Stimulated activated CD8-positive, alpha-beta memory T cell treated with anti-CD3 and anti-CD28 coated beads, Interleukin-12 subunit alpha, Interleukin-12 subunit beta, amount 100 ng/mL, for 1 hour (primary cell): ENCODE measurements around the gene XXYLT1.

ENCODE experiments used
- DNase-seq: peaks from one replicate; pipeline ENCODE4 v3.0.0-alpha.2; 2020; ENCODE audit warnings: low read depth

Gene XXYLT1

GRCh38 chr3:195129644-195130492 lies 141.1 kb downstream of the XXYLT1 start:
- DNase-seq, result no peak

DNA sequence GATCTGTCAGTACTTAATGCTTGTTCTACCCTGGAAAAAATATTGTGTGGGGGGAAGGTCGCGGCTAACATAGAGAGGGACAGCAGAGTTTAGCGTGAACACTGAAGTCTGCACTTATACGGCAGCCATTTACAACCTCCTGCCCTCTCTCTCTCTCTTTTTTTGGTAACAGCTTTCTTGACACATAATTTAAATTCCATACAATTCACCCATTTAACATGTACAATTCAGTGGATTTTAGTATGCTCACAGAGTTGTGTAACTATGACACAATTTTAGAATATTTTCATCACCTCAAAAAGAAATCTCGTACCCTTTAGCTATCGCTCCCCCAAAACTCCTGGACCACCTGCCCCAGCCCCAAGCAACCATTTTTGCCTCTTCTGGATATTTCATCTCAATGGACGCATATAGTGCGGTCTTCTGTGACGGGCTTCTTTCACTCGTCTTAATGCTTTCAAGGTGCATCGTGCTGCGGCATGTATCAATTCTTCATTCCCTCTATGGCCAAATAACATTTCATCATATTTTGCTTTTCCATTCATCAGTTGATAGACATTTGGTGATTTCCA lies 141.8 kb downstream of the XXYLT1 start:
- DNase-seq, result no peak

- DNase-seq, result no peak
Observed at GRCh38 chr3:195128255-195129071, 142.5 kb downstream of the XXYLT1 start.

DNA sequence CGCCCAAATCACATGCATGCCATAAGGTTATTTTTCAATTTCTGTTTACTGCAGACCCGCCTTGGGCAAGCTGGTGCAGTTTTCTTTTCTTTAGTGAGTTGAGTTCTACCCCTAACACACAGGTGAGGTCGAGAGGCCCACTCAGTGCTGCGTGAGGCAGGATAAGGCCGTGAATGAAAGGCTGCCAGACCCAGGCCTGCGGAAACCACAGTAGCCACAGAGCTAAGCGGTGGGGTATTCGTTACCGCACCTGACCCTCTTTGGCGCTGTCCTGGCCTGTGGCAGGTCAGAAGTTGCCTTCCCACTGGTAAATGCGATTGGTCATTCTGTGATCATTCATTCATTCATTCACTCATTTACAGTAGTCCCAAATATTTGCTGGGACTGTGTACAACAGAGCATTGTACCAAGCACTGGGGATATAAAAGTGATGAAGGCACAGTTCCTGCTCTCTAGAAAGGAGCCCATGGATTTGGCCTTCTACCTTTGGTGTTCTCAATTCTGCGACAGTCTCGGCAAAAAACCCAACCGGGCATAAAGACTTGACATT lies 144.8 kb downstream of the XXYLT1 start:
- no peak for DNase-seq

- no peak for DNase-seq
Observed at GRCh38 chr3:195125646-195126045, 145.3 kb downstream of the XXYLT1 start.

- no peak for DNase-seq
Observed at GRCh38 chr3:195124378-195124992, 146.5 kb downstream of the XXYLT1 start.

DNA sequence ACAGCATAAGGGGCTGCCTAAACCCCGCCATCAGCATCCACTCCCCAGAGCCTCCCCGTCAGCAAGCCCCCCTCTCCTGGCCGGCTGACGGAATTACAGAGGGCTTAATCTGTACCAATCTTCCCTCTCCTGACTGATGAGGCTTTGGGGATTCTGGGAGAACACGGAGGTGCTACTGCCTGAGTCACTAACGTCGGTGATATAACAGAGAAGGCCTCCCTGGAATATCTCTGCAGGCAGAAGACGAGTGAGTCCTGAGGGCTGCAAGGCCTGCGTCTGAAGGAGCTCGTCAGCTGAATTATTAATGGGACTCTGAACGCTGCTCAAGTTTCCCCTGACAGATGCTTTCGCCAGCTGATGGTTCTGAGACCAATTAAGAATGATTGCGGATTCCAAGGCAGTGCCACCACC lies 147.7 kb downstream of the XXYLT1 start:
- no peak for DNase-seq

DNA sequence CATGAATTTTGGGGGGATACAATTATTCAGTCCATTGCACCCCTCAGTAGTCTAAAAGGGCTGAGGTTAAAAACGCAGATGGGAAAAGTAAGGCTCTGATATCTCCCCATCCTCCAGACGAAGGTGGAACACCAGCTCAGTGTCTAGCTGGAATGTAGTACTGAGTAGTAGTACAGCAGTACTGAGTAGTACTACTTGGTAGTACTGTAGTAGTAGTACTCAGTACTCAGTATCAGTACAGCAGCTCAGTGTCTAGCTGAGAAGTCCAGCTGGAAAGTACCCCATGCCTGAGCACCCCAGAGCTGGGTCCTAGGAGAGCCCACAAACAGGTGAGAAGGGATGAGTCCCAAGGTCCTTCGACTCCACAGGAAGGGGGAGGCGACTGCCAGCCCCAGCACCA lies 148.7 kb downstream of the XXYLT1 start:
- no peak for DNase-seq

DNA sequence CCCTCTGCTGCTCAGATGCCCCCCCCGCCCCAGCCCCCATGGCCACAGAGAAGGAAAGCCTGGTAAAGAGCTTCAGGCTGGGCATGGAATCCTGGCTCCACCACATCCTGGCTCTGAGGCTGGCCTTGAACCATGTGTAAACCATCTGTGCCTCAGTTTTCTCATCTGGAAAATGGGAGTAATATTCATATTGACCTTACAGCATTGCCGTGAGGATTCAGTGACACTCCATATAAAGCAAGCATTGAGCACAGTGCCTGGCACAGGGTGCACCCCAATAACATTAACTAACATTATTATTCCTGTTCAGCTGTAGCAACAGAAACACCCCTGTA lies 150.7 kb downstream of the XXYLT1 start:
- no peak for DNase-seq

- no peak for DNase-seq
Observed at GRCh38 chr3:195119461-195120266, 151.3 kb downstream of the XXYLT1 start.

GRCh38 chr3:195118671-195119070 lies 152.3 kb downstream of the XXYLT1 start:
- no peak for DNase-seq

GRCh38 chr3:195117978-195118581 lies 152.9 kb downstream of the XXYLT1 start:
- DNase-seq, result no peak

- no peak for DNase-seq
Observed at GRCh38 chr3:195116407-195117185, 154.4 kb downstream of the XXYLT1 start.

- no peak for DNase-seq
Observed at GRCh38 chr3:195115600-195116406, 155.2 kb downstream of the XXYLT1 start.

GRCh38 chr3:195114786-195115599 lies 156.0 kb downstream of the XXYLT1 start:
- DNase-seq, result no peak

GRCh38 chr3:195113536-195114425 lies 157.2 kb downstream of the XXYLT1 start:
- no peak for DNase-seq

- DNase-seq, result no peak
Observed at GRCh38 chr3:195113048-195113447, 157.9 kb downstream of the XXYLT1 start.
